DMS 273 (cell line): ENCODE measurements around the gene HIRA.
"Not testable (repeated sequence)": the region's sequence is repeated elsewhere in the genome, so short reads cannot be mapped to it uniquely, and the experiment has no call there.

Source experiments
- DNase-seq: peaks from one replicate; lab custom pipeline; 2025; ENCODE audit not compliant: unreplicated experiment; lab: John Stamatoyannopoulos, UW

HIRA gene

GRCh38 chr22:19463491-19464469, 32.2 kb upstream of the HIRA start:
- no peak for DNase-seq

GRCh38 chr22:19463008-19463407, 31.5 kb upstream of the HIRA start:
- no peak for DNase-seq

- DNase-seq = no peak
These were observed 30.0 kb upstream of the HIRA start for GRCh38 chr22:19461506-19461905.

- DNase-seq = no peak
These were observed 28.5 kb upstream of the HIRA start for GRCh38 chr22:19460036-19460435.

GRCh38 chr22:19457828-19458428, 26.4 kb upstream of the HIRA start:
- no peak for DNase-seq

GRCh38 chr22:19456541-19456940, 25.0 kb upstream of the HIRA start:
- no peak for DNase-seq

- DNase-seq = no peak
These were observed 24.2 kb upstream of the HIRA start for GRCh38 chr22:19455585-19456370.

GRCh38 chr22:19455033-19455432, 23.5 kb upstream of the HIRA start:
- no peak for DNase-seq

GRCh38 chr22:19454156-19454555, 22.6 kb upstream of the HIRA start:
- no peak for DNase-seq

GRCh38 chr22:19453718-19454117, 22.2 kb upstream of the HIRA start:
- no peak for DNase-seq

- DNase-seq = no peak
These were observed 20.0 kb upstream of the HIRA start for GRCh38 chr22:19451570-19451969.

- DNase-seq = no peak
These were observed 19.0 kb upstream of the HIRA start for GRCh38 chr22:19450363-19451175.

GRCh38 chr22:19449422-19449767, 17.9 kb upstream of the HIRA start:
- no peak for DNase-seq

- no peak for DNase-seq
These were observed 17.3 kb upstream of the HIRA start for GRCh38 chr22:19448739-19449421.

- DNase-seq = peak; percentile 96
These were observed 16.6 kb upstream of the HIRA start for GRCh38 chr22:19448076-19448607.

GRCh38 chr22:19447330-19448075, 16.0 kb upstream of the HIRA start, which contains the start of gene C22orf39:
Gene C22orf39, minus strand, starts transcription at chr22:19447711. Its CDS starts 23 bp downstream, at chr22:19447688.
- DNase-seq = peak; percentile 94

- DNase-seq = no peak
These were observed 15.2 kb upstream of the HIRA start for GRCh38 chr22:19446603-19447329.

GRCh38 chr22:19445279-19445982, 13.9 kb upstream of the HIRA start:
- DNase-seq = not testable (repeated sequence)
